GM18507 (cell line): ENCODE results near the gene MBNL3.
"Not testable (repeated sequence)": the region's sequence is repeated elsewhere in the genome, so short reads cannot be mapped to it uniquely, and the experiment has no call there.

ENCODE experiments used
- DNase-seq: peaks from one replicate; pipeline ENCODE4 v3.0.0; 2011; ENCODE audit warnings: low read depth; ENCODE audit not compliant: insufficient read length; ENCODE audit errors: extremely low spot score
- FAIRE-seq: peaks from 2 replicates; lab custom pipeline; 2011; peaks lifted over from hg19 to GRCh38; lab: Jason Lieb, UNC

The MBNL3 gene

GRCh38 chrX:132481449-132481848 lies 7.4 kb downstream of the MBNL3 start:
- no peak for DNase-seq
- no peak for FAIRE-seq

GRCh38 chrX:132480581-132481203 lies 8.1 kb downstream of the MBNL3 start:
- no peak for DNase-seq

GRCh38 chrX:132474544-132475248 lies 14.1 kb downstream of the MBNL3 start:
- DNase-seq (no peak), FAIRE-seq (no peak)

More at GRCh38 chrX:132480581-132481203, 8.1 kb downstream of the MBNL3 start:
- FAIRE-seq = peak; percentile 89

- DNase-seq (no peak), FAIRE-seq (no peak)
Observed at GRCh38 chrX:132472397-132472796, 16.4 kb downstream of the MBNL3 start.

GRCh38 chrX:132470831-132471230 lies 18.0 kb downstream of the MBNL3 start:
- FAIRE-seq = no peak
- no peak for DNase-seq

DNA sequence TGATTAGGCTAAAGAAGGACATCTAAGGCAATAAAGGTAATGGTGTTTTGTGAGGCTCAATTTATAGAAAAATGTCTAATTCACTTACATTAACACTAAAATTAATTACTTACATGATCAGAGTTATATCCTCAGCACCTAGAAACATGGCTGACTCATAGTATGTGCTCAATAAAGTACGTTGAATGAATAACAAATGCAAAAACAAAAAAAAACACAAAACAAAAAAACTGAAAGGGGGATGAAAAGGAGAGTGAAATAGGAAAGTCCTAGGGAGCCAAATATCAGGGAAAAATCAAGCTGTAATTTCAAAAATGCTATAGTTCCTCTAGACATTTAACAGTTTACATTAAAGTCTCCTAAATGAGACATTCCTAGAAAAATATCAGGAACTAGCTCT lies 18.7 kb downstream of the MBNL3 start:
- FAIRE-seq = no peak
- DNase-seq = no peak

- FAIRE-seq (no peak), DNase-seq (no peak)
Observed at GRCh38 chrX:132468454-132468853, 20.4 kb downstream of the MBNL3 start.

DNA sequence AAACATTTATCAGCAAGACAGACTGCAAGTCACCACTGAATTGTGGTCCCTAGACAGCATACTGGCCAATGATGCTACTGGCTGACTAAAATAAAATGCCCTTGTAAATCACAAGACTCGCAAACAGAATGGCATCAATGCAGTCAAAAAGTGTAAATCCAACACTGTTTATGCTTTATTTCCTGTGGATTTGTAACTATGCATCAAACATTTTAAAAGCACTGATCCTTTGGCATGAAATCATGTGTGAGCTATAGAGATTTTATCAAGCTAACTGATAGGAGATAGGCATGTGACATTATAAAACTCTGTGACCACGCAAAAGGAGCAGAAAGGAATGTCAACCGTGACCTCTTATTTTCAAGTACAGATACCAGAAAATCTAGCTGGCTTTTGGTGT lies 20.8 kb downstream of the MBNL3 start:
- FAIRE-seq (peak; percentile 5), DNase-seq (no peak)

- FAIRE-seq = no peak
- no peak for DNase-seq
Observed at GRCh38 chrX:132467026-132467425, 21.8 kb downstream of the MBNL3 start.

DNA sequence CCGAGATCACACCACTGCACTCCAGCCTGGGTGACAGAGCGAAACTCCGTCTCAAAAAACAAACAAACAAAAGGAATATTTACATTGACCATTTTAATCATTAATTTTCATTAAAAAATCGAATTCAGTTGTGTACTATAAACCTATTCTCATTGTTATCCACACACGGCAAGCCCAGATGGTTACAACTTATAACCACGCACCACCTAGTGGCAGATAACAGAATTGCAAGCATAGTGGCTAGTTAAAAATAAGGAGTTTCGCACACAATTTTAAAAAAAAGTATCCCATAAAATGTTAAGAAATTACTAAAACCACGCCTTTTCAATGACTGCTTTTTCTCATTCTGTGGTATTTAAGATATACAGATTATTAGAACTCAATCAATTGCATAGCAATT lies 25.4 kb downstream of the MBNL3 start:
- DNase-seq = no peak
- FAIRE-seq = peak; percentile 77

GRCh38 chrX:132461886-132462285 lies 27.0 kb downstream of the MBNL3 start:
- no peak for FAIRE-seq
- no peak for DNase-seq

DNA sequence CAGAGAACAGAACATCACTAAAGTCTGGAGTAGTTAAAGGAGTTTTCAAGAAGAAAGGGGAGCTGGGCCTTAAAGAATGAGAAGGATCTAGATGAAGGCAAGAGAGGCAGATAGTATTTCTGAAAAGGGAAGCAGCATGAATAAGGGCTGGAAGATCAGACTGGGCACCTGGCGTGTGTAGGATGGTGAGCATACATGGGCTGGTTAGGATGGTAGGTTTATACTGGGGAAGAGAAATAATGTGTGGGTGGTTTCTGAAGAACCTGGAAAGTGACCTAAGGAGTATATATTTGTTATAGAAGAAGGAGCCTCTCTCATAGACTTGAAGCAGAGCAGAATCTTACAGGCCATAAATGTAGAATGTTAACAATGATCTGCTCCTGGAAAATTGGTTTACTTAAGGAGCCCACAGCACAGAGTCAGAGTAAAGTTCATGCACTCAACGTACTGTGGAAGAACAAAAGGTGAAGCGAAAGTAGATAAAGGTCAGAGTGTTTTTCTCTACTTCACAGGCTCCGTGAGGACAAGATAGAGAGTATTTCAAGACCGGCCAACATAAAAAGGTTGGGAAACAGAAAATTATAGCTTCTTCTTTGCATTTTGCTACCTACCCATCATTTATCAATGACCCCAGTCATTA lies 35.8 kb downstream of the MBNL3 start:
- DNase-seq = no peak

GRCh38 chrX:132445909-132446308 lies 42.9 kb downstream of the MBNL3 start:
- DNase-seq, FAIRE-seq: not testable (repeated sequence)

More for the DNA sequence above, 35.8 kb downstream of the MBNL3 start:
- FAIRE-seq = no peak

- DNase-seq (no peak), FAIRE-seq (no peak)
Observed at GRCh38 chrX:132444936-132445335, 43.9 kb downstream of the MBNL3 start.

DNA sequence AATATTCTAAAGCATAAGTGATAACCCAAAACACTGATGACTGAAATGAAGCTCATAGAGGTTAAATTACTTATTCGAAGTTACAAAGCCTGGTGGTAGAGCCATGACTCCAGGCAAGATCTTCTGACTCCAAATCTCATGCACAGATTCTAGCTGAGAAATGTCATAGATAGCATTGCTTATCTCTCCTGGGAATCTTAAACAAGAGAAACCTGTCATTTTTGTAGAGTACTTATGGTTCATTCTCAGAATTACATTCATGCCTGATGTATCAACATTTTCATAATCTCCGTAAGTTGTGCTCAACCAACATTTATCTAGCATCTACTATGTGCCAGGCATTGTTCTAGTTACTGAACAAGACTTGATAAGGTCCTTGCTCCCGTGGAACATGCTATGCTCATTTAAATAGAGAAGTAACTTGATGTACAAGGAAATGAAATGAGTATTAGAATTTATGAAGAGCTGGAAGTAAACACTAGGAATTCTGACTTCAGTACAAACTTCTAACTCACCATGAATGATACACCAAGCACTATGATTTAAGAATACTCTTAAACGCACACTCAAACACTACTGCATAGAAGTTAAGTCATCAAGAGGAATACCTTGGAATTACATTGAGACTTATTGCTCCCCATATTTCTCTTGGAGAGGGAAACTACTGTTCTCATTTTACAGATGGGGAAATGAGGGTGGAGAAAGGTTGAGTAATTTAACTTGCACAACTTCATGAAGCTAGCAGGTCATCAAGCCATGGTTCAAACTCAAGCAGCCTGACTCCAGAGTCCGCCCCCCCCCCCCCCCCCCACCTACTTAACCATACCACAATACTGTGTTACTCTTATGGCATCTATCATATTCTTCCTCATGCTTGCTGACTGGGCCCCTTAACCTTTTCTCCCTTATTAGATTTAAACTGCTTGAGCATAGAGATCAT lies 45.4 kb downstream of the MBNL3 start:
- FAIRE-seq (no peak), DNase-seq (no peak)

GRCh38 chrX:132442691-132443090 lies 46.1 kb downstream of the MBNL3 start:
- DNase-seq (no peak), FAIRE-seq (no peak)

DNA sequence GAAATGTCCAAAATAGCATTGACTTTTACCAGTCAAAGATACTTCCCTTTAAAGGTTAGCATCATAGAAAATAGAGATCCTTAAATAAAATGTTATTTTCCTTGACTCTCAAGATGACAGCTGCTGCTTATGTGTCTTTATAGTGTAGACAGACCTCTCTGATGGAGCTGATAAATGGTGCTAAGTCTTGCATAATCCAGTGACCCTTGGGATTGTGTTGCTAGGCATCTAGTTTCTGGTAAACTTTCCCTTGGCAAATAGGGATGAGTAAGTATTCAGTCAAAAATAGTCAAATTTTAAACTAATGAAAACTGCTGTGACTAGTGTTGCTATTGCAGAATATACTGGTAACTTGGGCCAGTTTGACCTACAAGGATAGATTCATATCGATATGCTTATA lies 53.6 kb downstream of the MBNL3 start:
- FAIRE-seq (no peak), DNase-seq (no peak)

DNA sequence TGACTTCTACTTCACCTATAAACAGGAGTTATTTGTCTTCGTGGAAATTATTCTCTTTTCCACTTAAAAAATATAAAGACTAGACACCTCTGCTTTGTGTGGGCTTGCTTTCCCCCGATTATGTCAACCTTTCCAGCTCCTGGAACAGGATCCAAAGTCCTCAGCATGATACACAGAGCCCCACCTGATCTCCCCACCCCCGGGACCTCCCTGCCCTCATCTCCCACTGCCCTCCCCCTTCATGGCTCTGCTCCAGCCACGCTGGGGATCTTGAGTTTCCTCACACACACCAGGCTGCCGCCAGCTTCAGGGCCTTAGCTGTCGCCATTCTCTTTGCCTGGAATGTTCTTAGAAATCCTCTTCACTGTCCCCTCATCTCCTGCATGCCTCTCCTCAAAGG lies 55.3 kb downstream of the MBNL3 start:
- DNase-seq (no peak), FAIRE-seq (no peak)

DNA sequence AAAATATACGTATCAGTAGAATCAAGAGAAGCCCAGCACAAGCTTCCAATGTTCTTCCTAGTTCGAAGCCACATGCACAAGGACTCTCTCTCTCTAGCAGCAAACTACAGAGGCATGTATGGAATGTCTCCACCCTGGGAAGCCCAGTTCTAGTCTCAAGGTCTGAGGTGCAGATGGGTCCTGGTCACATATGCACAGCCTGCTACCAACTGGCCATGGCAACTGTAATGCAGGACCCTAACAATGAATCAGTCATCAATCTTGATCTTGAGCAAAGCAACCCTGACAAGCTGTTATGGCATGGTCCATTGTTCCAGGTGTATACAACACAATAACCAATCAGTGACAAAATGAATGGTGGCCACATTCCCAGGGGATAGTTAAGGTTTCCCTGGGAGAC lies 55.8 kb downstream of the MBNL3 start:
- FAIRE-seq = no peak

DNA sequence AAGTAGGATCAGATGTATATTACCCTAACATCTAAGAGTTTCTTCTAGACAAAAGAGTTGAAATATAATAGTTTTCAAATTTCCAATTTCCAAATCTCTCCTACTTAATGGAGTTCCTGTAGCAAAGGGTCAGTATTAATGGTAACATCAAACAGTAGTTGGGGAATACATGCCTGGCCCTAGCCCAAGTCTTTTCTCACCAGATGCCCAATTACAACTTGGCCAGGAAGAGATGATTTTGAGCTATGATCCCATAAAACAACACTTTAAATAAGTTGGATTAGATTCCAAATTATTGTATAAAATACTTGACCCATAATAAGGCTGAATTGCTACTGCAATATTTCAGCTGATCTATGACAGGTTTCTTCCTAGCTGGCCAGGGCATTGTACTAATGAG lies 59.9 kb downstream of the MBNL3 start:
- DNase-seq (no peak), FAIRE-seq (no peak)

More for the DNA sequence above, 55.8 kb downstream of the MBNL3 start:
- no peak for DNase-seq
